HUES48 (cell line): ENCODE results near the gene ROPN1B.
"Not testable (repeated sequence)": the region's sequence is repeated elsewhere in the genome, so short reads cannot be mapped to it uniquely, and the experiment has no call there.

ENCODE experiments used
- H3K27ac ChIP-seq: one replicate; pipeline ENCODE4 v1.7.0; 2013; ENCODE audit warnings: low read depth, low read length, inconsistent platforms
- H3K27me3 ChIP-seq: 2 replicates; pipeline ENCODE4 v1.6.1; 2013; ENCODE audit warnings: mild to moderate bottlenecking, low read length; ENCODE audit not compliant: control insufficient read depth, insufficient read depth
- H3K36me3 ChIP-seq: 2 replicates; pipeline ENCODE4 v1.6.1; 2013; ENCODE audit warnings: low read length; ENCODE audit not compliant: control insufficient read depth, insufficient read depth
- H3K4me1 ChIP-seq: 2 replicates; pipeline ENCODE4 v1.6.1; 2013; ENCODE audit warnings: mild to moderate bottlenecking, low read length; ENCODE audit not compliant: control insufficient read depth, insufficient read depth
- H3K4me3 ChIP-seq: 2 replicates; pipeline ENCODE4 v1.5.1; 2013; ENCODE audit warnings: mild to moderate bottlenecking, low read depth, low read length
- H3K9ac ChIP-seq: 2 replicates; pipeline ENCODE4 v1.6.1; 2013; ENCODE audit warnings: mild to moderate bottlenecking, low read depth, low read length, moderate library complexity
- H3K9me3 ChIP-seq: 2 replicates; pipeline ENCODE4 v1.6.1; 2013; ENCODE audit warnings: low read length; ENCODE audit not compliant: control insufficient read depth, insufficient read depth

ROPN1B gene

GRCh38 chr3:125976003-125976390 lies 7.0 kb downstream of the ROPN1B start:
- H3K36me3 ChIP-seq, H3K27ac ChIP-seq, H3K4me3 ChIP-seq, H3K4me1 ChIP-seq, H3K9me3 ChIP-seq, H3K9ac ChIP-seq: not testable (repeated sequence)
- peaks cover 13% of the 10 kb centered on the region for H3K27me3 ChIP-seq

- H3K27ac ChIP-seq, H3K36me3 ChIP-seq, H3K9me3 ChIP-seq, H3K27me3 ChIP-seq, H3K9ac ChIP-seq, H3K4me3 ChIP-seq, H3K4me1 ChIP-seq: not testable (repeated sequence)
Measured at GRCh38 chr3:125977104-125977503, 8.1 kb downstream of the ROPN1B start.

GRCh38 chr3:125984951-125985350 lies 16.0 kb downstream of the ROPN1B start:
- not testable (repeated sequence) for H3K4me3 ChIP-seq, H3K36me3 ChIP-seq, H3K9me3 ChIP-seq, H3K4me1 ChIP-seq, H3K9ac ChIP-seq, H3K27ac ChIP-seq, H3K27me3 ChIP-seq

GRCh38 chr3:125990253-125990970 lies 21.4 kb downstream of the ROPN1B start:
- no peaks in the 10 kb centered on the region for H3K9me3 ChIP-seq
- peaks cover 7% of the 10 kb centered on the region; the same call in 1 of the 2 replicates for H3K4me1 ChIP-seq
- H3K27me3 ChIP-seq = no peaks in the 10 kb centered on the region
- H3K9ac ChIP-seq = peak overlapping the region; percentile 79
- peak overlapping the region; percentile 94 for H3K4me3 ChIP-seq
- H3K27ac ChIP-seq = peak overlapping the region; percentile 92
- no peaks in the 10 kb centered on the region for H3K36me3 ChIP-seq

GRCh38 chr3:125996751-125997150 lies 27.8 kb downstream of the ROPN1B start:
- H3K4me1 ChIP-seq, H3K9me3 ChIP-seq, H3K27ac ChIP-seq, H3K4me3 ChIP-seq, H3K27me3 ChIP-seq, H3K9ac ChIP-seq, H3K36me3 ChIP-seq: not testable (repeated sequence)

- Histone ChIP-seq H3K27me3 (no peaks in the 10 kb centered on the region), H3K36me3 (peaks cover 7% of the 10 kb centered on the region; the same call in 1 of the 2 replicates), H3K9ac (no peak overlapping the region), H3K27ac (no peak overlapping the region), H3K4me3 (no peak overlapping the region), H3K4me1 (no peaks in the 10 kb centered on the region), H3K9me3 (no peaks in the 10 kb centered on the region)
Measured at GRCh38 chr3:126002189-126002588, 33.2 kb downstream of the ROPN1B start.

GRCh38 chr3:126003447-126004190 lies 34.6 kb downstream of the ROPN1B start:
- Histone ChIP-seq H3K27me3 (no peaks in the 10 kb centered on the region), H3K4me1 (no peaks in the 10 kb centered on the region), H3K9ac (no peak overlapping the region), H3K4me3 (no peak overlapping the region), H3K9me3 (no peaks in the 10 kb centered on the region), H3K36me3 (peaks cover 11% of the 10 kb centered on the region), H3K27ac (no peak overlapping the region)

- Histone ChIP-seq H3K27me3 (no peaks in the 10 kb centered on the region), H3K9ac (no peak overlapping the region), H3K4me3 (no peak overlapping the region), H3K9me3 (no peaks in the 10 kb centered on the region), H3K36me3 (peaks cover 11% of the 10 kb centered on the region), H3K27ac (no peak overlapping the region), H3K4me1 (no peaks in the 10 kb centered on the region)
Measured at GRCh38 chr3:126004217-126004616, 35.2 kb downstream of the ROPN1B start.

- Histone ChIP-seq H3K4me1 (no peaks in the 10 kb centered on the region), H3K36me3 (peaks cover 11% of the 10 kb centered on the region), H3K27ac (no peak overlapping the region), H3K9me3 (no peaks in the 10 kb centered on the region), H3K4me3 (no peak overlapping the region), H3K27me3 (no peaks in the 10 kb centered on the region), H3K9ac (no peak overlapping the region)
Measured at GRCh38 chr3:126004692-126005091, 35.7 kb downstream of the ROPN1B start.

- no peak overlapping the region for H3K9ac ChIP-seq
- H3K27me3 ChIP-seq = no peaks in the 10 kb centered on the region
- H3K36me3 ChIP-seq = peaks cover 11% of the 10 kb centered on the region
- no peak overlapping the region for H3K27ac ChIP-seq
- H3K4me3 ChIP-seq = no peak overlapping the region
- H3K4me1 ChIP-seq = no peaks in the 10 kb centered on the region
- H3K9me3 ChIP-seq = no peaks in the 10 kb centered on the region
Measured at GRCh38 chr3:126005951-126006350, 37.0 kb downstream of the ROPN1B start.

- H3K36me3 ChIP-seq = peaks cover 11% of the 10 kb centered on the region
- H3K9ac ChIP-seq = no peak overlapping the region
- H3K27ac ChIP-seq = no peak overlapping the region
- H3K9me3 ChIP-seq = no peaks in the 10 kb centered on the region
- H3K4me3 ChIP-seq = no peak overlapping the region
- no peaks in the 10 kb centered on the region for H3K27me3 ChIP-seq
- H3K4me1 ChIP-seq = no peaks in the 10 kb centered on the region
Measured at GRCh38 chr3:126008219-126008618, 39.2 kb downstream of the ROPN1B start.
